Measurements from ENCODE around the gene ZBTB11.
"Not testable (repeated sequence)": the region's sequence is repeated elsewhere in the genome, so short reads cannot be mapped to it uniquely, and the experiment has no call there.

ZBTB11 gene

DNA sequence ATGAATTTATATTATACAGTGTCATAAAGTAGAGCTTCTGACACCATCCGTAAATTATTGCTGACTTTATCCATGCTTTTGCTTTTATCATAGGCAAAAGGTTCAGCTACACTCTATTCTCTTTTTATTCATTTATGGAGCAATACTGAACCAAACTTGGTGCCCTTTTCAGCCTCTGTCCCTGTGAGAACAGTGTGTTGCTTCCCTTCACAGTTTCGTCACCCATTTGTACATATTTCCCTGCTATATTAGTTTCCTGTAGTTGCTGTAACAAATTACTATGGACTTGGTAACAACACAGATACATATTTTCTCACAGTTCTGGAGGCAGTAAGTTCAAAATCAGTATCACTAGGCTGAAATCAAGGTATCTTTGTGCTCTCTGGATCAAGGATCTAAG lies 12.4 kb upstream of the ZBTB11 start:
- no peak for DNase-seq

DNA sequence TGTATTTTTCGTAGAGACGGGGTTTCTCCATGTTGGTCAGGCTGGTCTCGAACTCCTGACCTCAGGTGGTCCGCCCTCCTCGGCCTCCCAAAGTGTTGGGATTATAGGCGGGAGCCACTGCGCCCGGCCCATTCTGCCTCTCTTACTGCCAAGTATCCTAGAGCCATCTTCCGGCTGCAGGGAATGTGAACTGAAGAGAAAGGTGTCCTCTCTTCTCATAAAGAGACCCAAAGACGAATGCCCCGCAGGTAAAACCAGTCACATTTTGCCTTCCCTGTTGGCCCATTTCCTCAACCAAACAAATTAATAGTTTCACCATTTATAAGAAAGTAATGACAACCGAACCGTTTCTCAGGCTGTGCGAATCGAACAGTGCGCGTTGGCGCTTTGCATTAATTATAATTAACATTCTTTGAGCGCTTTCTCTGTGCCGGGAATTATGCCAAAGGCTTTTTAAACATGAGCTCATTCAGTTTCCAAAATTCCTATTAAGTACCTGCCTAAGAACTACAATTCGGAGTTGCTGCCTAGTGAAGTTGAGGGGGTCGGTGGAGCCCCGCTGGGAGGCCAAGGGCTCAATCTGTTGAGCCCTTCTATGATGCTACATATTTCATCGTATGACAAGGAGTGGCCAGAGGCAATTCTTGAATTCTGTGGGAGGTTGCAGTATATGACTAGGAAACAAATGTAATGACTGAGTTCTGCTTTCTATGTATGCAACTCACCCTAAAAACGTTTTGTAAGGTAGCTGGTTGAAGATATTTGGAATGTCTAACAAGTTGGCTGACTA lies 10.4 kb upstream of the ZBTB11 start:
- DNase-seq = no peak

- no peak for DNase-seq
Observed at GRCh38 chr3:101685870-101686307, 9.0 kb upstream of the ZBTB11 start.

DNA sequence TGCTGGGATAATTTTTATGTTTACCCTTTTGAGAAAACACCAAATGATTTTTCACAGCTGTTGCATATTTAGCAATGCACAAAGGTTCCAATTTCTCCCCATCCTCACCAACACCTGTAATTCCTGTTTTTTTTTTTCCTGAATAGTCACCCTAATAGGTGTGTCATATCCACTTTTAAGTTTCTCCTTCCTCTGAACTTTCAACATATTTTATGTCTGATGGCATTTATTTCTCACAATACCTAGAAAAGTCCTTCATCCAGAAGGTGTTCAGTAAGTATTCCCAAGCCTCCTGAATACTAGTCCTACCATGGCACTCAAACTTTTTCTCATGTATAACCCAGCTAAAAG lies 8.1 kb upstream of the ZBTB11 start:
- no peak for DNase-seq

- no peak for DNase-seq
Observed at GRCh38 chr3:101680466-101680865, 3.5 kb upstream of the ZBTB11 start.

DNA sequence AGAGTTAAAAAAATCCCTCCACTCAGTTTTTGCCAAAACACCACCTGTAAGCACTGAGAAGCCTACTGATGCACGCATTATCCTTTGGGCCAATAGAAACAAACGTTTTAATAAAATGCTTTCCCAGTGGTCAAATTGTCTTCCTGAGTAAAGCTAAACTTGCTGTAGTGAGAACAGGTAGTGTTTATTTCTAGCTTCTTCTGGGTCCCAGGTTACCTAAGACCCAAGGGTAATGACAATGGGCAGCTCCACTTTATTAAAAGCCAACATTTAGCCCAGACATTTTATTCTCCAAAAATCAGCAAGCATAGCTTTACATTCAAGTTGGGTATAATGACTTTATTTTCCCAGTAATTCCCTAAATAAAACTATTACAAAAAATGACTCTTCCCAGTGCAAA lies 1.9 kb upstream of the ZBTB11 start:
- not testable (repeated sequence) for DNase-seq

- no peak for DNase-seq
Observed at GRCh38 chr3:101677436-101678286, 729 bp upstream of the ZBTB11 start.

GRCh38 chr3:101676216-101676764 lies 642 bp downstream of the ZBTB11 start:
- DNase-seq = no peak

GRCh38 chr3:101675709-101676215 lies 1.2 kb downstream of the ZBTB11 start:
- no peak for DNase-seq

DNA sequence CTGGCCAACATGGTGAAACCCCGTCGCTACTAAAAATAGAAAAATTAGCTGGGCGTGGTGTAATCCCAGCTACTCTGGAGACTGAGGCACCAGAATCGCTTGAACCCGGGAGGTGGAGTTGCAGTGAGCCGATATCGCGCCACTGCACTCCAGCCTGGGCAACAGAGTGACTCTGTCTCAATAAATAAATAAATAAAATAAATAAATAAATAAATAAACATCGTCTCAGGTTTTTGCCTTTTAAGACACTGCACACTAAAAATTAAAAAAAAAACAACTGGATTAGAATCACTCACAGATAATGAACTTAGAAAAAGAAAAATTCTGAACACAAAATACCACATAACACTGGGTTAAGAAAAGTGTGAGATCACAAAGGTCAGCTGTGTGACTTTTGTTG lies 2.4 kb downstream of the ZBTB11 start:
- DNase-seq = no peak

GRCh38 chr3:101673953-101674352 lies 3.0 kb downstream of the ZBTB11 start:
- no peak for DNase-seq

GRCh38 chr3:101671014-101671413 lies 5.9 kb downstream of the ZBTB11 start:
- DNase-seq = no peak

DNA sequence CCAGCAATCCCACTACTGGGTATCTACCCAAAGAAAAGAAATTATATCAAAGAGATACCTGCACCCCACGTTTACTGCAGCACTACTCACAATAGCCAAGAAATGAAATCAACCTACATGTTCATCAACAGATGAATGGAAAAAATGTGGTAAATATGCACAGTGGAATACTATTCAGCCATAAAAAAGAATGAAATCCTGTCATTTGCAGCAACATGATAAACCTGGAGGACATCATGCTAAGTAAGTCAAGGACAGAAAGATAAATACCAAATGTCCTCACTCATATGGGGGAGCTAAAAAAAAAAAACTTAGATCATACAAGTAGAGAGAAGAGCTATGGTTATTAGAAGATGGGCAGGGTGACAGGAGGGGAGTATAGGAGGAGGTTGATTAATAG lies 9.1 kb downstream of the ZBTB11 start:
- no peak for DNase-seq

- DNase-seq = no peak
Observed at GRCh38 chr3:101667331-101667730, 9.6 kb downstream of the ZBTB11 start.

DNA sequence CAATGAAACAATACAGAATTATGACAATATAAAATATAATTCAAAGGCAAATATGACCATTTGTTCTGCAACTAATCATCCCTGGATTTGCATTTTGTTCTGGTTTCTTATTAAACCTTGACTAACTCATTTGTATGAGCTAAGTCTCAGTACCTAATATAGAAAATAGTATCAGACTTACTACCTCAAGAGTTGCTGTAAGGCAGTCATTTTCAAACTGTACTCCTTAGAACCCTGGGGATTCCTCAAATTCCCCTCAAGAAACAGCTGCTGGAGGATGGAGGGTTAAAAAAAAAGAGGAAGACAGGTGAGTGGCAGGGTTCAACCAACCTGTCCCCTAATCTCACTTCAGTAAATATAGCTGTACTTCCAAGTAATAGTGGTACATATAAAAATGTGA lies 11.1 kb downstream of the ZBTB11 start:
- no peak for DNase-seq

DNA sequence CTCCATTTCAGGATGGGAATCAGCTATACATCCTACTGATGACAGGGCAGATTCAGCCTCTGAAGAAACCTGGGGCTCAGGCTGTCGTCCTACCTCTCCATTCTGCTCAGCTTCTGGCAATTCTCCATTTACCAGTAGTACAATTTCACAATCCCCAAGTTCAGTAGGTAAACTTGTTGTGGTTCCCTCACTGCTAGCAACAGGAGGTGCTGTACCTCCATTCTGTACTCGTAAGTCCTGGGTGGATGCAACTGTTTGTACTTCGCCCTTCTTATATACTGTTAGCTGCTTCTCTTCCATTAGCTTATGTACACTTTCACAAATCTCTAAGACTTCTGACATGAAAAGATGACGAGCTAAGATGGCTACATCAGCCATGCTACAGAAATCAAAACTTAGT lies 11.6 kb downstream of the ZBTB11 start:
- DNase-seq = no peak

GRCh38 chr3:101660714-101661113 lies 16.2 kb downstream of the ZBTB11 start:
- no peak for DNase-seq

DNA sequence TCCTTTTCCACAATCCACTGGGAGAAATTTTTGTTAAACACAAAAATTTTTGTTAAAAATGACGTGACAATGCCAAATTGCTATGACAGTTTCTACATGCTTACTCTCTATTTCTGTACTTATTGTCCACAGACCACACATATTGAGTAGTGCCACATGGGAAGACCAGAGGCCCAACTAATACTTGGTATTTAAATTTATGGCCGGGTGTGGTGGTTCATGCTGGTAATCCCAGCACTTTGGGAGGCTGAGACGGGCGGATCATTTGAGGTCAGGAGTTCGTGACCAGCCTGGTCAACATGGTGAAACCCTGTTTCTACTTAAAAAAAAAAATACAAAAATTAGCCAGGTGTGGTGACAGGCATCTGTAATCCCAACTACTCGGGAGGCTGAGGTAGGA lies 20.3 kb downstream of the ZBTB11 start:
- no peak for DNase-seq

DNA sequence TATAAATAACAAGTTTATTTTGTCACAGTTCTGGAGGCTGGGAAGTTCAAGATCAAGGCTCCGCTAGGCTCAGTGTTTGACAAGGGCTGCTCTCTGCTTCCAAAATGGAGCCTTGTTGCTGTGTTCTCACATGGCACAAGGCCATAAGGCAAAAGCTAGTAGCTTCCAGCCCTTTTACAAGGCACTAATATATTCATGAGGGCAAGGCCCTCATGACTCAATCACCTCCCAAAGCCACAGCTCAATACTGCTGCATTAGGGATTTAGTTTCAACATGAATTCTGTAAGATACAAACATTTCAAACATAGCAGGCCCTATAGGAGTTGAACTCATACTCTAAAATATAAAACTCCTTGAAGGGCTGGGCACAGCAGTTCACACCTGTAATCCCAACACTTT lies 30.2 kb downstream of the ZBTB11 start:
- DNase-seq = no peak

DNA sequence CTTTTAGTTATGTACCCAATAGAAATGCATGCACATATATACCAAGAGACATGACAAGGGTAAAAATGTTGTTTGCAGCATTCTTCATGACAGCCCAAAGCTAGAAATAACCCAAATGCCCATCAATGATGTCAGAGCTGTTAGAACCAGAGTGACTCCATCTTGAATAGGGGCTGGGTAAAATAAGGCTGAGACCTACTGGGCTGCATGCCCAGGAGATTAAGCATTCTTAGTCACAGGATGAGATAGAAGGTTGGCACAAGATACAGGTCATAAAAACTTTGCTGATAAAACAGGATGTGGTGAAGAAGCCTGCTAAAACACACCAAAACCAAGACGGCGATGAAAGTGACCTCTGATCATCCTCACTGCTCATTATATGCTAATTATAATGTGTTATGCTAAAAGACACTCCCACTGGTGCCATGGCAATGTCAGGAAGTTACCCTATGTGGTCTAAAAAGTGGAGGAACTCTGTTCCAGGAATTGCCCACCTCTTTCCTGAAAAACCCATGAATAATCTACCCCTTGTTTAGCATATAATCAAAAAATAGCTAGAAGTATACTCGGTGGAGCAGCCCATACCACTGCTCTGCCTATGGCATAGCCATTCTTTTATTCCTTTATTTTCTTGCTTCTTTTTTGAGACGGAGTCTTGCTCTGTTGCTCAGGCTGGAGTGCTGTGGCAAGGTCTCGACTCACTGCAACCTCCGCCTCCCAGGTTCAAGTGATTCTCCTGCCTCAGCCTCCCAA lies 32.9 kb downstream of the ZBTB11 start:
- DNase-seq = no peak

DNA sequence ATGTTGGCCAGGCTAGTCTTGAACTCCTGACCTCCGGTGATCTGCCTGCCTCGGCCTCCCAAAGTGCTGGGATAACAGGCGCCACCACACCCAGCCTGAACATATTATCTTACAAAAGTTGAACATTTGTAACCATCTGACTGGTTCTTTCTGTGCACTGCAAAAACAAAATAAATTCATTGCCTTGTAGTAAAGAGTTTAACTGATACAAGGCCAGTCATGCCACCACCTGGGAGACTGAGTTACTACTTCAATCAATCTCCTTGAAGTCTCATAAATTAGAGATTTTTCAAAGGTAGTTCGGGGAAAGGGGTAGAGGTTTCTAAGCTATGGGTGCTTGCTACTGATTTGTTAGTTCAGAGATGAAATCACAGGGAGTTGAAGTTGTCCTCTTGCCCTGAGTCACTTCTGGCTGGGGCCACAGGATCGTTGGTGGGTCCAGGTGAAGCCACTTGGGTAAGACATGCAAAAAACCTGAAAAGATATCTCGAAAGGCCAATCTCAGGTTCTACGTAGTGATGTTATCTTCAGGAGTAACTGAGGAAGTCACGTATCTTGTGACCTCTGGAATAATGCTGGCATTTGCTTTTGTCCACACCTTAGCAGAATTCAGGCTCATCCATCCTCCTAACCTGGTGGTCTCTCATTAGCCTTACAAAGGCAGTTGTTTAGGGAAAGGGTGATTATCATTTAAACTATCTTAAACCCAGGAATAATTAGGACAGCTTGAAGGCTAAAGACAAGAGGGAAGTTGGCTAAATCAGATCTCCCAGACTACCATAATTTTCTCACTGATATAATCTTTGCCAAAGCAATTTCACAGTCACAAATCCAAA lies 33.7 kb downstream of the ZBTB11 start:
- no peak for DNase-seq

DNA sequence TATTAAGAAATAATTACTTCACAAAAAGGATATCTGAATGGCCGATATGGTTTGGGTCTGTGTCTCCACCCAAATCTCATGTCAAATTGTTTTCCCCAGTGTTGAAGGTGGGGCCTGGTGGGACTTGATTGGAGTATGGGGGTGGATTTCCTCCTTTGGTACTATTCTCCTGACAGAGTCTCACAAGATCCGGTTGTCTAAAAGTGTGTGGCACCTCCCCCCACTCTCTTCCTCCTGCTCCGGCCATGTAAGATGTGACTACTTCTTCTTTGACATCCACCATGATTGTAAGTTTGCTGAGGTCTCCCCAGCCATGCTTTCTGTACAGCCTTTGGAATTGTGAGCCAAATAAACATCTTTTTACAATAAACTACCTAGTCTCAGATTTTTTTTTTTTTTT lies 34.5 kb downstream of the ZBTB11 start:
- DNase-seq = no peak
